ENCODE results near the gene CES3.
A peak's percentile ranks its signal among the peaks of the same experiment; 100 is the strongest.

The CES3 gene

GRCh38 chr16:66973716-66974115 lies 12.7 kb downstream of the CES3 start:
- TF ChIP-seq ZFX (IDR thresholded peaks at IDR 0.05; ENCODE audit: borderline replicate concordance) (no peak), CTCF (IDR thresholded peaks at IDR 0.05) (no peak)
- peak overlapping the region; percentile 60 for H3K27ac ChIP-seq

GRCh38 chr16:66974156-66974931 lies 13.3 kb downstream of the CES3 start:
- peak overlapping the region; percentile 60 for H3K27ac ChIP-seq

GRCh38 chr16:66974932-66975246 lies 13.8 kb downstream of the CES3 start:
- peak overlapping the region; percentile 60 for H3K27ac ChIP-seq

- TF ChIP-seq CTCF (IDR thresholded peaks at IDR 0.05), result no peak
- TF ChIP-seq ZFX (IDR thresholded peaks at IDR 0.05; ENCODE audit: borderline replicate concordance), result no peak
- H3K27ac ChIP-seq, result peak overlapping the region; percentile 60
Observed at GRCh38 chr16:66975302-66975893, 14.3 kb downstream of the CES3 start.

- 0 out of 2 replicates have a peak overlapping the region, but pooled peaks have one; percentile 15 for H3K27ac ChIP-seq
- TF ChIP-seq CTCF (IDR thresholded peaks at IDR 0.05), result no peak
- TF ChIP-seq ZFX (IDR thresholded peaks at IDR 0.05; ENCODE audit: borderline replicate concordance), result no peak
Observed at GRCh38 chr16:66976746-66977145, 15.7 kb downstream of the CES3 start.

GRCh38 chr16:66977341-66978113 lies 16.5 kb downstream of the CES3 start:
- H3K27ac ChIP-seq, result no peak overlapping the region
- TF ChIP-seq CTCF (IDR thresholded peaks at IDR 0.05) (peak; percentile 94), ZFX (IDR thresholded peaks at IDR 0.05; ENCODE audit: borderline replicate concordance) (no peak)

- TF ChIP-seq ZFX (IDR thresholded peaks at IDR 0.05; ENCODE audit: borderline replicate concordance) (no peak), CTCF (IDR thresholded peaks at IDR 0.05) (no peak)
- no peak overlapping the region for H3K27ac ChIP-seq
Observed at GRCh38 chr16:66979011-66979717, 18.1 kb downstream of the CES3 start.

GRCh38 chr16:66983033-66983432 lies 22.0 kb downstream of the CES3 start:
- H3K27ac ChIP-seq, result no peak overlapping the region
- no peak for TF ChIP-seq CTCF (IDR thresholded peaks at IDR 0.05)
- TF ChIP-seq ZFX (IDR thresholded peaks at IDR 0.05; ENCODE audit: borderline replicate concordance), result no peak
